Superior temporal gyrus (tissue), 1 donor: ENCODE measurements around the gene TRIM3.
"Not testable (repeated sequence)": the region's sequence is repeated elsewhere in the genome, so short reads cannot be mapped to it uniquely, and the experiment has no call there.

Experiments
- DNase-seq: peaks from one replicate; pipeline ENCODE4 v3.0.0-alpha.2; 2016; ENCODE audit errors: extremely low spot score

The TRIM3 gene

DNA sequence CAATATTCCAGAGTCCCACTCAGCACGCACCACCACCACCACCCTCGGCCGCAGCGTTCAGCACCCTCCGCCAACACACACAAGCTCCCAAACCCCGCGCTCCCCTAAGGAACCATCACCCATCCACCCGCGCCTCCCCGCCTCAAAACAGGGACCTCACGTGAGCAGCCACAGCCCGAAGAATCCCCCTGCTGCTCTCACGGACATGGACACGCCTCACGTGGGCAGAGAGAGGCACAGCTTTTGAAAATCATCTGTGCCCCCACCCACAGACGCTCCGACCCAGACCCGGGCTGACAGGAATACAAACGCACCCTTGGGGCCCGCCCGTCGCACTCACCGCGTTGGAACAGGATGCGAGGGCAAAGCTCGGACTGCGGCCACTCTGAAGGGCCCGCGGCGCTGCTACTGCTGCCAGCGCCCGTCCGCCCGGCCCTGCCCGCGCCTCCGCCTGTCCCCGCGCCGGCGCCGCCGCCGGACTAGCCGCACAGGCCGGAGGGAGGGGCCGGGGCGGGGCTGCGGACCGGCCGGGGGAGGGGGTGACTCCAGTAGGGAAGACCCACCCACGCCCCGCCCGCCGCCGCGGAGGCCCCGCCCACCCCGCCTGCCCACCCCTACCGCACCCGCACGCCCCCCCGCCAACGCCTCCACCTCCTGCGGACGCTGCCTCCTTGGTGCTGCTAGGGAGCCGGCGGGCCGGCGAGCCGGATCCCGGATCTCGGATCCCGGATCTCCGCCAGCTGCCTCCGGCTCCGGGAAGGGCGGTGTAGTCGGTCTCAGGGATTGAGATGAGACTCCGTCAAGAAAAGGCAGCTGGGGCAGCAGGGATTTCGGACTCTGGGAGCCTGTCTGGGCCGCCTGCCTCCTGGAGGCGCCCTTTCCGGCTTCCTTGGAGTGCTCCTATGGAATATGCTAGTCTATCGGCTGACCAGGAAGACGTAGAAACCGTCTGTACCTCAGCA is at the start of gene TRIM3:
Gene TRIM3 (minus strand): TSS at position 491 of the 962 bp plus-strand sequence. CDS start 8,246 bp downstream, outside the sequence.
- peak; percentile 72 for DNase-seq

DNA sequence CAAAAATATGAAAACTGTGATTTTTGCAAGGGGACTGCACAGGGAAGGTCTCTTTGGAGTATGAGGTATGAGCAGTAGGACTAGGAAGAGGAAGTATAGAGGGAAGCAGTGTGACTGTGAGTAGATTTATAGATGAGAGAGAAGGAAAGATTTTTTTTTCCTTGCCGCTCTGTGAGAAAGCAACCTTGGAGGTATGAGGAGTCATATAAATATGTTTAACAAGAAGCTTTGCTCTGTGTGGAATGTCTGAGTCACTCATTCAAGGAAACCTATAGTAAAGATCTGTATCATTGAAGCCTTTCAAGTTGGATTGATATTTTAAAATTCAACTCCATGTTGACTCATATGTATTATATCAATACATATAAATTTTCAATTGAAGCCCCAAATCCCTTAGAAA is 49.5 kb upstream of the TRIM3 start:
- no peak for DNase-seq

DNA sequence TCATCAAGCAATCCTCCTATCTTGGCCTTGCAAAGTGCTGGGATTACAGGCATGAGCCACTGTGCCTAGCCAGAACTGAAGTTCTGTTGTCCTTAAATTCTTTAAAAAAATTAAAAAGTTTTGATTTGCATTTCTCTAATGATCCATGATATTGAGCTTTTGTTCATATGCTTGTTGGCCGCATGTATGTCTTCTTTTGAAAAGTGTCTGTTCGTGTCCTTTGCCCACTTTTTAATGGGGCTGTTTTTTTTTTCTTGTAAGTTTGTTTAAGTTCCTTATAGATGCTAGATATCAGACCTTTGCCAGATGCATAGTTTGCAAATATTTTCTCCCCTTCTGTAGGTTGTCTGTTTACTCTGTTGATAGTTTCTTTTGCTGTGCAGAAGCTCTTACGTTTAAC is 48.2 kb upstream of the TRIM3 start:
- not testable (repeated sequence) for DNase-seq

DNA sequence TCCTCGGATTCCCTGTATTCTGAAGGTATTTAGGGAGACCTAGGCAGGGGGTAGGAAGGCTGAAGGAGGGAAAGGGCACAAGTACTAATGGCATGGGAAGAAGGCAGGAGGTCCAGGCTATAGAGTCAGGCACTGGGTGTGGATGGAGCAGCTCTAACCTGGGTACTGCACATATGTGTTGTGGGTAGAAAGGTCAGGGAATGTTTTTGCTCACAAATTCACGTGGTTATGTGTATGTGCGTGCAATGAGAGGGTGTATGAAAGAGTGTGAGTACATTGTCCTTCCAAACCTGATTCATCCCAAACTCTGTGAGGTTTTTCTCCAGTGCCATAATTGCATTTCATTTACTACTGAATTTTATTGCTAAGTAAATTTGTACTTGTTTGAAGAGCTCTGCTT is 46.5 kb upstream of the TRIM3 start:
- DNase-seq = no peak

DNA sequence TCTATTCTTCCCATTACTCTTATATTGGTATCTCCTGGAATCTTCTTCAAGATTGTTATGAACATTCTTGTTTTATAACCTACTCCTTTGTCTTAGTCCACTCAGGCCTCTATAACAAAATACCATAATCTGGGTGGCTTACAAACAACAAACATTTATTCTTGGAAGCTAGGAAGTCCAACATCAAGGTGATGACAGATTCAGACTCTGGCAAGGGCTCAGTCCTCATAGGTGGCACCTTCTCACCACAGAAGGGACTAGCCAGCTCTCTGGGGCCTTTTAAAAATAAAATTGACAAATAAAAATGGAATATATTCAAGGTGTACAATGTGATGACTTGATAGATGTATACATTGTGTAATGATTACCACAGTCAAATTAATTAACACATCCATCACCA is 43.1 kb upstream of the TRIM3 start:
- no peak for DNase-seq

DNA sequence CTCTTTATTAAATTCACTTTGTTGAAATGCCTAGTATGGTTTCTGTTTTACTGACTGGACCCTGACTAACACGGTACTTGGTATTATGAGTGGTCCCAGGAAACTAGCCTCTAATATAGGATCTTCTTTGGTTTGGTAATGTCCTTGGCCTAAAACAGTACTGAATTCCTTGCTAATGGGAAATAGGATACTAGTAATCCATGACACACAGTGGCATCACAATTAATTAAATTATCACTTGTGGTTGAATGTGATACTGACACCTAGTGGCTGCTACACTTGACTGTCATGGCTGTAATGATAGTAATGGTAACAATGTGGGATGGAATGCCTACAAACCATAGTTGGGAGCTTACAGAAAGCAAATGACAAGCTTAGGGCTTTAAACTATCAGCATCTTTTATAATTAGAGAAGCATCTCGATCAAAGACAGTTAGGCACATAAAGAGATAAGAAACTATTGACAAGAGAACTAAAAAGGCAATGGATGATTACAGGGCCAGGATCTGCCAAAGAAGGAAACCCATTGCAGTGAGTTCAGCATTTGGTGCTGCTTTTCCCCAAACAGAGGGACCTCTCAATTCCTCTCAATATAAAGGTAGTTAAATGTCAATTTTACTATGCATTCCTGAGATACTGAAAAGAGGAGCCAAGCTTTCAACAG is 32.0 kb upstream of the TRIM3 start:
- peak; percentile 86 for DNase-seq

DNA sequence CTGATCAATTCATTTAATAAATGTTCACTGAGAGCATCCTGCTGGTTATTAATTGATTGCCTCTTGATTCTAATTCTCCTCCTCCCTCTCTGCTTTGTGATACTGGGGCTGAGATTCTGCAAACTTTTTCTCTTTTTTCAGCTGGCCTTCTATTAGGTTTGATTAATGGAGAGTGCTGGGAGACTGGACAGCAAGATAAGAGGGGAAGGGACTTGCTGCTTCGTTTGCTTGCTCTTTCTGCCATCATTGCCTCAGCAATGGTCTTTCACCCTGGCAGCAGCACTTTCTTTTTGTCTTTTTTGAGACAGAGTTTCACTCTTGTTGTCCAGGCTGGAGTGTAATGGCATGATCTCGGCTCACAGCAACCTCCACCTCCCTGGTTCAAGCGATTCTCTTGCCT is 30.4 kb upstream of the TRIM3 start:
- DNase-seq = no peak

DNA sequence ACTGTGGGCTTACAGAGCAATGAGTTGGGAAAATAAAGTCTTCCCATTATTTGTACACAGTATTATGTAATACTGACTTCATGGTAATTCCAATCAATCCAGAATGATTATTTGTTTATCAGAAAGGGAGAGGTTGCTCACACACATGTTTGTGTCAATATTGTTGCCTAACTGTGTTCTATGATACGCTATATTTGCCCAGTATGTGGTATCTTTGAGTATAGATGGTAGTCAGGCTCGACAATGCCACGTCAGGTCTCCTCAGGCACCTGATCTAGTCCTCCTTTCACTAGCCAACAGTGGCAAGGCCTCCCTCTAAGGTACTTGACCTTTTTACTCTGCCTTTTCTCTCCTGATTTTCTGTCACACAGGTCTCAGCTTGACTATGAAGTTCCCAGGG is 28.6 kb upstream of the TRIM3 start:
- no peak for DNase-seq

DNA sequence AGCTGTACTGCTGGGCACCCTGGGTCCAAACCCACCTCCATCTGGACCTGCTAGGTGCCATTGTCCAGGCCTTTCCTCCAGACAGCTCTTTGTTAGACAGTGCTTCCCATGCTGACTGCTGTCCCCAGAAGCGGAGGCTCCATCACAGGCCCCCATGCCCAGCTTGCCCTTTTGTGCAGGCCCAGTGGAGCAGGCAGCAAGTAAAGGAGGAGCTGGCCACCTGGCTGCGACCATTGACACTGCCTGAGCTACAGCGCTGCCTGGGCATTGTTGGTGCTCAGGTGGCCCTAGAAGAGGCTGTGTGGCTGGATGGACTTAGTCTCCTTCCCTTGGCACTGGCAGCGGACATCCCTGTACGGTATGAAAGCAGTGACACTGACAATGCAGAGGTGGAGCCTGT is 24.8 kb upstream of the TRIM3 start:
- DNase-seq = no peak

DNA sequence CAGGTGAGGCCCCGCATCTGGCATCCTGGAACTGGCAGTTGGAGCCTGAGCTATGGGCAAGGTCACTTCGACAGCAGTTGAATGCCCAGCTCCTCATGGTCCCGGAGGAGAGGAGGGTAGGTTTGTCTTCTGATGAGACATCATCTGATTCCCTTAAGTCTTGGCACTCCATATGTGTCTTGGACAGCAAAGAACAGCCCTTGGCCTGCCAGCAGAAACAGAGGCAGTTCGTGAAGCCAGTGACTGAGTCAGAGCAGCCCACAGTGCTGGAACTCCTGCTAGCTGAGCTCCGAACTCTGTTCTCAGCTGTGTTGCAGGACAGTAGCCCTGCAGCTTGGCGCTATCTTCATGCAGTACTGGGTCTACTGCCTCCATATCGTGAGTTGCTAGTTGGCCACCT is 24.4 kb upstream of the TRIM3 start:
- DNase-seq = peak; percentile 50

DNA sequence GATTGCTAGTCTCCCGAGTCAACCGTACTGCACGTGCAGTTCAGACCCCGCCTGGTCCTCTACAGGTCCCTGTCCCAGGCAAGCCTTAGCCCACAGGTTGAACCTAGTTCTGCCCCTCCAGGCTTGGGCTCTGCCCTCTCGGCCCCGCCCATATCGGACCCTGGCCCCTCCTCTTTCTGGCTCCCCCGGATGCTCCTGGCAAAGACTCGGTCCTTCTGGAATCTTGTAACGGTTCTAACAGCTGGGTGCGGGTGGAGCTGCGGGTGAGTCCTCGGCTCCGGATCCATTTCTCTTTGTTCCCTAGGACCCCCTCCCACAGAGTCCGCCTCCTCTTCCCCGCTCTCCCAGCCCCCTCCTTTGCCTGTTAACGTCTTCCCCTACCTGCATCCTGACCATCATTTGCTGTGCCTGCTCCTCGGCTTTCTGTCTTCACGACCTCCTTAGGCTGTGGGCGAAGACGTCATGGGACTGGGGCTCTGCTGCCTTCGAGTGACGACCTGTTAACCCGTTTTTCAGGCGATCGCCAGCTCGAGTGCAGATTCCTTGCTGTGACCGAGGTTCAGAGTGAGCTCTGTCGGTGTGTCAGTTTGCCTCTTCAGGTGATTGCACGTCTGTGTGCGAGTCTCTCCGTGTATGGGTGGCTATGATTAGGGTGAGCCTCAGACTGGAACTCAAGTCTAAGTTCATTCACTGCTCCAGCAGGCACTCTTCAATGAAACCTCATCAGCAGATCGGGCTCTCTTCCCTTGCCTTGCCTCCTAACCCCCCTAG is 23.5 kb upstream of the TRIM3 start, which contains the start of gene DNHD1:
Gene DNHD1 (plus strand): TSS at position 212 of the 771 bp plus-strand sequence. CDS start 936 bp downstream, outside the sequence.
- no peak for DNase-seq

DNA sequence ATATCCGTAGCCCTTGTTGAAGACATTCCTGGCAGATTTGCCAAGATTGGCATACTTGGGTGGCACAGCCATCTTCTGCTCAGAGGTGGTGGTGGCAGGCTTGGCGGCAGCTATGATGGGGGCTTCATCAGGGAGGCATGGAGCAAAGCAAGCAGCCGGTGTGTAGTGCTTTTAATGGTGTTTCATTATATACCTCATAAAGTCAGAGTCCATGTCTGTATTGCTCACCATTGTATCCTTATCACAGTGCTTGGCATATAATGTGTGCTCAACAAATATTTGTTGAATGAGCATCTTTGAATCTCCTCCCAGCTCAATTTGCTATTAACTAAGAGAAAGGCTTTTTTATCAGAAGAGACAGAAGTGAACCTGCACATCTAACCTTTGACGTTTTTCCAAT is 15.6 kb upstream of the TRIM3 start:
- DNase-seq = no peak

DNA sequence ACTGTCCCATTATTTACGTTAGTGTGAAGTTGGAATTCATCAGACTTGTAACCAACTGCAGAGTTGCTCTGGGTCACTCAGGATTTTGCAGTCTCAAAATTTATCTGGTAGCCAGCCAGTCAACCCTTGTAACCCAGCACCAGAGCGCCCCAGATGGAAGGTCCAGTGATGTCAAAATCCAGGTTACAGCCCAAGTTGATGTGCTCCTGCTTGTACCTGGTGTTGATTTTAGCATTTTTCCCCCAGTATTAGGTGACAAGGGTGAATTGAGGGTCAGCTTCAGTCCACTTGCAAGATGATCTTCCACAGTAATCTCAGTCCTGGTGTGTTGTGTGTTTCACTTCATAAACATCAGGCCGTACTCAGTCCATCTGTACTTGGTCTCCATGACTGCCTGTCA is 15.1 kb upstream of the TRIM3 start:
- no peak for DNase-seq

DNA sequence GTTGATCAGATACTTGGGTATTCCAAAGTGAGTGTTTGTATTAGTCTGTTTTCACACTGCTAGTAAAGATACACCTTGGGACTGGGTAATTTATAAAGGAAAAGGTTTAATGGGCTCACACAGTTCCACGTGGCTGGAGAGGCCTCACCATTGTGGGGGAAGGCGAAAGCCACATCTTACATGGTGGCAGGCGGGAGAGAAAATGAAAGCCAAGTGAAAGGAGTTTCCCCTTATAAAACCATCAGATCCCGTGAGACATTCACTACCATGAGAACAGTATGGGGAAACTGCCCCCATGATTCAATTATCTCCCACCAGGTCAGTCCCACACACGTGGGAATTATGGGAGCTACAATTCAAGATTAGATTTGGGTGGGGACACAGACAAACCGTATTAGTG is 14.6 kb upstream of the TRIM3 start:
- no peak for DNase-seq

DNA sequence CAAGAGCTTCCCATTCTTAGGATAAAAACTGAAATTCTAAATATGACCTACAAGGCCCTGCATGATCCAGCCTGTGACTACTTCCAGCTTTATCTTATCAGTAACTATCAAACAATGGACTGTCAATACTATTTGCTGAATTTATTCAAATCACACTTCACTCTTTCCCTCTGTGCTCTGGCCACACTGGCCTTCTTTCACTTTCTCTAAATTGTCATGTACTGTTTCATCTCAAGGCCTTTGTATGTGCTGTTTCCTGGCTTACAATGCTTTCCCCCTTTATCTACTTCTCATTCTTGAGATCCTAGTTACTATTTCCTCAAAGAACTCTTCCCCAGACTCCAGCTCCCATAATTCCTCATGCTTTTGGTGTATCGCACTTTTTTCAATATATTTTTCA is 13.2 kb upstream of the TRIM3 start:
- no peak for DNase-seq

DNA sequence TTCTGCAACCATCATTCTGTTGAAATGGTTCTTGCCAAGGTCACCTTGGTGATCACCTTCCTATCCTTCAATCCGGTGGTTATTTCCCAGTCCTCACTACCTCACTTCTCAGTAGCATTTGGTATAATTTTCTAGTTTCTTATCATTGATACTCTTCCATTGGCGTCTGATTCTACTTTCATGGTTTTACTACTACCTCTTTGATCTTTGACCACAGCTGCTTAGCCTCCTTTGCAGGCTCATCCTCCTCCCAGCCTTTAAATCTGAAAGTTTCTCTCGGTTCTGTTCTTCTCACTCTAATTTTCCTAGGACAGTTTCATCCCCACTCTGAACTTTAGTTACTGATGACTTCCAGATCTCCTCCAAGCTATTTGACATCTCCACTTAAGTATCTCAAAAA is 12.5 kb upstream of the TRIM3 start:
- DNase-seq = no peak

DNA sequence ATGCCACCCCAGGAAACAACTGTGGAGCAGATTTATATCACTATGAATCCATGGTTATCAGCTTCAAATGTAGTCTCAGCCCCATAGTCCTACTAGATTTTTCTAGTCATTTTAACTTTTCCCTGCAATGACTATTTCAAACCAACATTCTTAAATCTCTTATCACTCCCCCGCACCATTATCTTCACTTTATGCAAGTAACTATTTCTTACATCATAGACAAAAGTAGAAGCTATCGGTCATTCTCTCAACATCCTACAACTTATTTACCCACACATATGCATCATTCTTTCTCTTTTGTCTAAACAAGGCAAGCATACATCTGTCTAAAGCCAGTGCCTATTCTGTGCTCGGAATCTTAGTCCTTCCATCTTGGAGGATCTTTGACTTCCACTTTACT is 11.9 kb upstream of the TRIM3 start:
- DNase-seq = no peak

DNA sequence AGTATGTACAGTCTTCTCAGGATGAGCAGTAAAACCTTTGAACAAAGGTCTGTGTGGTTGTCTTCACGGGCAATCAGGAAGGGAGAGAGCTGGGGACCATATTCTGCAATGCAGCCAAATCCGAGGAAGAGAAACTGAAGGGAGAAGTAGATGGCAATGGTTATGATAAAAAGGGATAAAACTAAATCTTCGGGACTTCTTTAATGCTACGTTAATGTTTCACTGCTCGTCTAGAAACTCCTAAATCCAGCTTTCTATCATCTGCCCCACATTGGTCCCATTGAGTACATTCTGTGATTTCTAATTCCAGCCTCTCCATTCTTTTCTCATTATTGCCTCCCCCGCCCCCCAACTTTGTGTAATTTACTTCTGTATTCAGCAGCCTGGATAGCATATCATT is 9.3 kb upstream of the TRIM3 start:
- no peak for DNase-seq

DNA sequence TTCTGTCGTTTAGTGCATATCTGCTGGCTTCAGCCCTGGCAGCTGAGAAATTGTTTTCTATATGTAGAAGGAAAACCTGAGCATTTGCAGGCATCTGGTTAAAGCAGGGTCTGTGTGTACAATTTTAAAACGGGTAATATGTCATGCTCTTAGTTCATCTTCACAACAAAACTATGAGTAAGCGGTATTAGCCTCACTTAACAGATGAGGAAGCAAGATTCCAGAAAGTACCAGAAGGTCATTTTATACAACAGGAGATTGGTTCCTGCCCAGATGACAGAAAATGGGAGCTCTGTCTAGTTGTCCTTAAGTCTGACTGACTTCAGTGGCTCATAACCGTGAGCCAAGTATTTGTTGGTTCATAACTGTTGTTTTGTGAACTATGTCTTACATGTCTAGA is 8.7 kb upstream of the TRIM3 start:
- no peak for DNase-seq

DNA sequence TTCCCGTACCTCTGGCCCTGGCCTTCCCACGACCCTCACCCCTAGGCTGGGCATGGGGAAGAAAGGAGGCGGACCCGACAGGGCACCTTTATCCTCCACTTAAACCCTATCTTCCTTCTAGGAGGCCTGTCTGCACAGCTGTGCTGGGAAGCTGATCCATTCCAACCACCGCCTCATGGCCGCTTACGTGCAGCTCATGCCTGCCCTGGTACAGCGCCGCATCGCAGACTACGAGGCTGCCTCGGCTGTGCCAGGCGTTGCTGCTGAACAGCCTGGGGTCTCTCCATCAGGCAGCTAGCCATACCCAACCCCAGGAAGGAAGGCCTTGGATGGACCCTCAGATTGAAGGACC is 8.2 kb upstream of the TRIM3 start:
- no peak for DNase-seq

DNA sequence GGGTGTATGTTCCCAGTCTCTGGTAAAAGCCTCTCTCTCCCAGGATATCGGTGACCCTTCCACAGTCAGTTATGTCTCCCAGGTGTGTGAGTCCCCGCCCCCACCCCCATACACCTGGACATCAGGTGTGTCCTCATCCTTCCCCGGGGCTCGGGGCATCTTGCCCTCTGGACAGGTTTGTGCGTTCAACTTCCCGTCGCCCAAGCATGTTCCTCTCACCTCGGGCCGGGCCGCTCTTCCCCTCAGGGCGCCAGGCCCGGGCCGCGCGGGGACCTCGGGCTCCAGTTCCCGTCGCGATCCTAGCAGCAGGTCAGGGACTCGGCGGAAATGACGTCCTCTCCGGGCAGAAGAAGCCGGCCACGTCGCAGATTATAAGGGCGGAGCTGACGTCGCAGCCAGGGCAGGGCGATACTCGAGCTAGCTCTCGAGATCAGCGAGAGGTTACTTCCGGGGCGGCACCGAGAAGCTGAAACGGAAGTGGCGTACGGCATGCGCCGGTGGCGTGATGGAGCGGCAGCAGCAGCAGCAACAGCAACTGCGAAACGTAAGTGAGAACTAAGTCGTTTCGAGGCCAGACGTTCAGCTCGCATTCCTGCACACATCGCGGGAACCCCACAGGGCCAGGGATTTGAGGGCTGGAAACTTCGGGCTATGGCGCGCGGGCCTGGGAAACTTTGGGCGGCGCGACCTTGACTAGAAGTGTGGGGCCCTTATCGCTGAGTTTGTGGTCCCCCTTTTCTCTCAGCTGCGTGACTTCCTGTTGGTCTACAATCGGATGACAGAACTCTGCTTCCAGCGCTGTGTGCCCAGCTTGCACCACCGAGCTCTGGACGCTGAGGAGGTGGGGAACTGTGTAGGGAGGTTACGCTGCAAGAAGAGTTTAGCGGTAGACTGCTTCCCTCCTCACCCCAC is 7.5 kb upstream of the TRIM3 start, which contains the start of the genes ARFIP2 and TIMM10B:
Gene ARFIP2 (minus strand): TSS at position 320 of the 912 bp plus-strand sequence. CDS start 910 bp downstream, outside the sequence.
Gene TIMM10B (plus strand): TSS at position 490 of the 912 bp plus-strand sequence. CDS start 16 bp downstream, at position 506.
- peak; percentile 99 for DNase-seq
